Heart left ventricle (tissue), 16 donors: ENCODE results near the gene MLIP. TPM values are rescaled to one million over a fixed set of nuclear protein-coding genes. Genes with fewer than 3 reads are reported as not detected.

Source experiments
- ATAC-seq, 4 donors: fragments of 200-7000 bp; cut with Tn5 transposase; one replicate each; pipeline ENCODE4 v1.9.1; 2020 to 2022; ENCODE audit warnings: moderate library complexity in 4 of 4, mild to moderate bottlenecking in 3 of 4, moderate number of reproducible peaks in 1 of 4
- DNase-seq, 5 donors: peaks; one replicate each; pipeline ENCODE4 v3.0.0-alpha.2; 2020
- H3K27ac ChIP-seq, 12 donors: fragments of 200-600 bp; sonication (generic) in 4 of 12; one replicate each; pipeline versions ENCODE4 v1.5.0 to v1.8.0; 2016 to 2022; ENCODE audit warnings: mild to moderate bottlenecking in 2 of 12
- H3K27me3 ChIP-seq, 9 donors: fragments of 200-600 bp; sonication (generic) in 2 of 9; one replicate each; pipeline versions ENCODE4 v1.5.1 to v1.8.0; 2016 to 2022; ENCODE audit warnings: mild to moderate bottlenecking in 3 of 9
- H3K36me3 ChIP-seq, 9 donors: fragments of 200-600 bp; sonication (generic) in 2 of 9; one replicate each; pipeline versions ENCODE4 v1.5.0 to v1.8.0; 2018 to 2022; ENCODE audit warnings: mild to moderate bottlenecking in 2 of 9
- H3K4me1 ChIP-seq, 12 donors: fragments of 200-600 bp; sonication (generic) in 4 of 12; one replicate each; pipeline versions ENCODE4 v1.5.0 to v1.8.0; 2016 to 2022; ENCODE audit warnings: mild to moderate bottlenecking in 3 of 12
- H3K4me3 ChIP-seq, 12 donors: fragments of 200-600 bp; sonication (generic) in 4 of 12; one replicate each; pipeline versions ENCODE4 v1.5.0 to v1.8.0; 2017 to 2022; ENCODE audit warnings: mild to moderate bottlenecking in 9 of 12, moderate library complexity in 4 of 12
- H3K9me3 ChIP-seq, 12 donors: fragments of 200-600 bp; sonication (generic) in 4 of 12; one replicate each; pipeline versions ENCODE4 v1.5.0 to v1.8.0; 2016 to 2022; ENCODE audit warnings: mild to moderate bottlenecking in 1 of 12
- CTCF ChIP-seq, 12 donors: fragments of 200-600 bp; sonication (generic) in 4 of 12; IDR thresholded peaks; one replicate each; pipeline versions ENCODE4 v1.5.0 to v1.8.0; 2018 to 2022; ENCODE audit warnings: antibody characterized with exemption in 12 of 12, mild to moderate bottlenecking in 5 of 12
- POLR2A ChIP-seq, 2 donors: fragments of 450-650 bp; IDR thresholded peaks; one replicate each; pipeline ENCODE4 v1.6.1; 2017; ENCODE audit warnings: antibody characterized with exemption in 2 of 2, mild to moderate bottlenecking in 2 of 2, moderate library complexity in 2 of 2
- WGBS, 4 donors: extraction: QIAGEN DNeasy Blood & Tissue Kit in 2 of 4; methylation state at CpG; one replicate each; pipeline versions ENCODE4 v1.1.5 to v1.1.7; 2013 to 2018; 5-methylcytosine and 5-hydroxymethylcytosine counted together
- intact Hi-C, 10 donors: fragments of 100-400 bp; cut with DNase I; formaldehyde crosslinking; loops; one replicate each; pipeline versions ENCODE4 v1.11.1 to v1.14.2; 2022
- polyA plus RNA-seq, 2 donors: library from polyadenylated mRNA; stranded (reverse); fragments of 200-250 nt; gene quantifications; one replicate each; pipeline ENCODE4 v1.2.3, GENCODE V29; 2013
- total RNA-seq, 9 donors: library from RNA; depleted of rRNA in 2 of 9; stranded (reverse); fragments of >200 nt in 2 of 9; fragmentation: NEBNext Ultra II Directional in 3 of 9; extraction: Animal tissue kit (Norgen Biotek cat#: 25700) in 3 of 9; gene quantifications; one replicate each; pipeline versions ENCODE4 v1.1.0 to v1.2.4, GENCODE V29; 2016 to 2023
- donor health status: ischemic (EF 13 %, LVEDD 7.1; RV severe dilation, severe dysfunction).
- donor health status: healthy with polysubstance abuse.
- donor health status: DM: no; HTN: yes; CAD: no.
- donor health status: DM: no; HTN: no; CAD: no.
- donor health status: ischemic (EF 25% LVEDD 6.9; RV normal size, moderate dysfunction).
- donor health status: ischemic (EF 25% LVEDD 5.7; RV mildly dilated, moderate dysfunction).
- donor health status: healthy.
- donor health status: DM: yes; HTN: yes; CAD: no.
- donor health status: ischemic (EF 35%, LVEDD 5.7; RV mildly dilated, moderate dysfunction).
- donor health status: nonischemic (EF 11% LVEDD 7.7; RV severe dilation, severe dysfunction).
- donor health status: DM: yes; HTN: yes; CAD: no.
- donor health status: PGD.
- donor health status: ischemic (EF 29% LVEDD 5.4; RV normal size, mild dysfunction).
- donor health status: nonischemic (EF 23%, LVEDD 6.1; RV moderate dilation, normal function).

The MLIP gene
- total and polyA plus RNA-seq, 11 donors: 130 to 522 (median 360) TPM

- intact Hi-C loops: no loop called here
- TF ChIP-seq CTCF (IDR thresholded peaks at IDR 0.05) (no peak), POLR2A (IDR thresholded peaks at IDR 0.05) (no peak)
- Histone ChIP-seq H3K27me3 (no peaks in the 10 kb centered on the region), H3K9me3 (no peaks in the 10 kb centered on the region), H3K36me3 (no peaks in the 10 kb centered on the region), H3K4me3 (no peak overlapping the region), H3K4me1 (peaks cover 0 to 7% (median 0%) of the 10 kb centered on the region in 12 donors), H3K27ac (no peak overlapping the region)
- peak in 2 of 4 donors; percentile 23 to 42 for ATAC-seq
- DNase-seq: no peak
Observed at GRCh38 chr6:54274383-54274782, 163.1 kb downstream of the MLIP start.

GRCh38 chr6:54282186-54282585 is 170.9 kb downstream of the MLIP start:
- no peaks in the 10 kb centered on the region for H3K9me3 ChIP-seq
- no peaks in the 10 kb centered on the region for H3K4me1 ChIP-seq
- no peak overlapping the region for H3K4me3 ChIP-seq
- no peaks in the 10 kb centered on the region for H3K27me3 ChIP-seq
- no peaks in the 10 kb centered on the region for H3K36me3 ChIP-seq
- H3K27ac ChIP-seq: no peak overlapping the region
- ATAC-seq (no peak), DNase-seq (no peak)
- TF ChIP-seq CTCF (IDR thresholded peaks at IDR 0.05): no peak
- TF ChIP-seq POLR2A (IDR thresholded peaks at IDR 0.05): no peak
- WGBS, 4 donors: 77 to 88% (median 85%) methylated on average over 1 of the region's 1 CpG
- intact Hi-C loops: no loop called here

- DNase-seq (no peak), ATAC-seq (peak in 1 of 4 donors; percentile 36)
- 63 to 79% (median 75%) methylated on average over 3 of the region's 3 CpGs for WGBS, 4 donors
- no peak overlapping the region for H3K4me3 ChIP-seq
- no peaks in the 10 kb centered on the region for H3K36me3 ChIP-seq
- no peak overlapping the region for H3K27ac ChIP-seq
- intact Hi-C loops: no loop called here
- no peak for TF ChIP-seq CTCF (IDR thresholded peaks at IDR 0.05)
- no peak for TF ChIP-seq POLR2A (IDR thresholded peaks at IDR 0.05)
- H3K9me3 ChIP-seq: no peaks in the 10 kb centered on the region
- no peaks in the 10 kb centered on the region for H3K4me1 ChIP-seq
- no peaks in the 10 kb centered on the region for H3K27me3 ChIP-seq
Observed at GRCh38 chr6:54284161-54284860, 173.1 kb downstream of the MLIP start.

- TF ChIP-seq POLR2A (IDR thresholded peaks at IDR 0.05) (no peak), CTCF (IDR thresholded peaks at IDR 0.05) (no peak)
- WGBS, 4 donors: 82 to 88% (median 85%) methylated on average over 3 of the region's 3 CpGs
- Histone ChIP-seq H3K4me1 (no peaks in the 10 kb centered on the region), H3K4me3 (no peak overlapping the region), H3K27ac (no peak overlapping the region), H3K9me3 (no peaks in the 10 kb centered on the region), H3K36me3 (no peaks in the 10 kb centered on the region), H3K27me3 (no peaks in the 10 kb centered on the region)
- DNase-seq (no peak), ATAC-seq (no peak)
- intact Hi-C loops: no loop called here
Observed at GRCh38 chr6:54285595-54285994, 174.4 kb downstream of the MLIP start.
